T-helper 17 cell (primary cell): Measurements from ENCODE around the gene KCNRG. TPM values are rescaled to one million over a fixed set of nuclear protein-coding genes. Genes with fewer than 3 reads are reported as not detected.

Experiments used
- ATAC-seq: fragments of 150-1000 bp; cut with Tn5 transposase; 2 replicates; pipeline ENCODE4 v1.10.0; 2021; ENCODE audit warnings: mild to moderate bottlenecking, moderate library complexity
- DNase-seq, 3 donors: peaks; one replicate each; pipeline versions ENCODE4 v3.0.0 to v3.0.0-alpha.2; 2020 to 2021
- H3K9me3 ChIP-seq: one replicate; pipeline ENCODE4 v1.7.0; 2013; ENCODE audit warnings: low read length, mild to moderate bottlenecking; ENCODE audit not compliant: control insufficient read depth, poor library complexity, severe bottlenecking
- H3K27ac Mint-ChIP-seq: one replicate; pipeline ENCODE4 v1.8.0; 2022; ENCODE audit warnings: mild to moderate bottlenecking, moderate library complexity, mixed read lengths
- H3K27me3 Mint-ChIP-seq: one replicate; pipeline ENCODE4 v1.8.0; 2022; ENCODE audit warnings: mixed read lengths
- H3K36me3 Mint-ChIP-seq: one replicate; pipeline ENCODE4 v1.8.0; 2022; ENCODE audit warnings: low read depth, mixed read lengths
- H3K4me1 Mint-ChIP-seq: one replicate; pipeline ENCODE4 v1.8.0; 2022; ENCODE audit warnings: mild to moderate bottlenecking, mixed read lengths
- H3K4me3 Mint-ChIP-seq: one replicate; pipeline ENCODE4 v1.8.0; 2022; ENCODE audit warnings: mild to moderate bottlenecking, moderate library complexity, mixed read lengths
- total RNA-seq, 4 donors: library from RNA in 2 of 4; stranded (reverse) in 2 of 4; gene quantifications; one replicate each; pipeline ENCODE4 v1.2.3 and lab custom pipeline; 2022 to 2026

Gene KCNRG
- total RNA-seq, 2 donors from 2014 or later: 0.60 to 0.91 TPM

- Mint-ChIP-seq H3K27ac (peak overlapping the region; percentile 86), H3K36me3 (peaks cover 2% of the 10 kb centered on the region)
Measured at GRCh38 chr13:49996161-49996915, 18.9 kb upstream of the KCNRG start.

DNA sequence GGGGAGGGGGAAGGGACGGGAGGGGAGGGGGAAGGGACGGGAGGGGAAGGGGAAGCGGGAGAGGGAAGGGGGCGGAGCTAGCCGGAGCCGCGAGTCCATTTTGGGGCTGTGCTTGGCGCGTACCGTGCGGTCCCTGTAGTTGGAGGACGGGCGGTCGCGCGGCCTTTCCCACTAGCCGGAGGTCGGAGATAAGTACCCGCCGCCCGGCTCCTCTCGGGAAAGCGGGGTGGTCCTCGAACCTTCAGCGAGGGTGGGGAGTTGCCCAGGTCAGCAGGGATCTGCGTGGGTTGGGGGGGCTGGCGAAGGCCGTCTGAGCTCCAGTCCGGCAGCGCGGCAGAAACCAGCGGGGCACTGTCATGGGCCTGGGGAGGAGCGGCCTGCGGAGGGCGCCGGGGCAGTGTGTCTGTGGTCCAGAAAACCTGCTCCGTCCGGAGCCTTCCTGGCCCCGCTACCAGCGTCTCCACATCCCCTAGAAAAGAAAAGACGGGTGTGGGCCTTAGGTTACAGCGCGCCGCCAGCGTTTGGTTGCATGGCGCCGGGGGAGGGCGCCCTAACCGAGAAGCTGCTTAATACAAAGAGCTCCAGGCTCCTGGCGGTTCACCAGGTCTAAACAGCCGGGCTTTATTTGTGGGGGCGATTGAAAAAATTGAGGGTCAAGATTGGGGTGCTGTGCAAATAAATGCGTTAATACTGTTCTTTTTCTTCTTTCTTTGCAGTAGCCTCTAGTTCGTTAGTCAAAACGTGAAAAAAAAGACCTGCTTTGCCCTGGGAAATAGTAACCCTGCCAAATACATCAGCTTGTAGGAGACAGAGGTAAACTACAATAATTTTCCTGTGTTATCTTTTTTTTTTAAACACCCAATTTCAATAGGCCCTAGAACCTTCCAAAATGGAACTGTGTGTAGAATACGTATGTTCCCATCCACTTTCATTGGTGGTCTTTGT lies 18.0 kb upstream of the KCNRG start, which contains the start of gene TRIM13:
Gene TRIM13, plus strand, starts transcription at position 92 of the 945 bp plus-strand sequence. CDS start 14,899 bp downstream, outside the sequence.
- DNase-seq (peak; percentile 66 to 76 (median 67)), ATAC-seq (peak; percentile 86)
- Mint-ChIP-seq H3K27ac (peak within 1 kb of the TSS; percentile 86), H3K27me3 (no peaks in the 10 kb centered on the region), H3K4me3 (peak within 1 kb of the TSS; percentile 86), H3K4me1 (peaks cover 23% of the 10 kb centered on the region), H3K36me3 (peaks cover 2% of the 10 kb centered on the region)
- no peaks in the 10 kb centered on the region for H3K9me3 ChIP-seq

More at GRCh38 chr13:49996161-49996915, 18.9 kb upstream of the KCNRG start:
- peak; percentile 67 for ATAC-seq
- no peaks in the 10 kb centered on the region for H3K9me3 ChIP-seq
- Mint-ChIP-seq H3K4me3 (peak overlapping the region; percentile 86), H3K4me1 (peaks cover 26% of the 10 kb centered on the region), H3K27me3 (no peaks in the 10 kb centered on the region)
- peak; percentile 75 to 90 (median 84) for DNase-seq

- peak overlapping the region; percentile 86 for H3K4me3 Mint-ChIP-seq
- peaks cover 23% of the 10 kb centered on the region for H3K4me1 Mint-ChIP-seq
Measured at GRCh38 chr13:49997955-49998354, 17.3 kb upstream of the KCNRG start.

DNA sequence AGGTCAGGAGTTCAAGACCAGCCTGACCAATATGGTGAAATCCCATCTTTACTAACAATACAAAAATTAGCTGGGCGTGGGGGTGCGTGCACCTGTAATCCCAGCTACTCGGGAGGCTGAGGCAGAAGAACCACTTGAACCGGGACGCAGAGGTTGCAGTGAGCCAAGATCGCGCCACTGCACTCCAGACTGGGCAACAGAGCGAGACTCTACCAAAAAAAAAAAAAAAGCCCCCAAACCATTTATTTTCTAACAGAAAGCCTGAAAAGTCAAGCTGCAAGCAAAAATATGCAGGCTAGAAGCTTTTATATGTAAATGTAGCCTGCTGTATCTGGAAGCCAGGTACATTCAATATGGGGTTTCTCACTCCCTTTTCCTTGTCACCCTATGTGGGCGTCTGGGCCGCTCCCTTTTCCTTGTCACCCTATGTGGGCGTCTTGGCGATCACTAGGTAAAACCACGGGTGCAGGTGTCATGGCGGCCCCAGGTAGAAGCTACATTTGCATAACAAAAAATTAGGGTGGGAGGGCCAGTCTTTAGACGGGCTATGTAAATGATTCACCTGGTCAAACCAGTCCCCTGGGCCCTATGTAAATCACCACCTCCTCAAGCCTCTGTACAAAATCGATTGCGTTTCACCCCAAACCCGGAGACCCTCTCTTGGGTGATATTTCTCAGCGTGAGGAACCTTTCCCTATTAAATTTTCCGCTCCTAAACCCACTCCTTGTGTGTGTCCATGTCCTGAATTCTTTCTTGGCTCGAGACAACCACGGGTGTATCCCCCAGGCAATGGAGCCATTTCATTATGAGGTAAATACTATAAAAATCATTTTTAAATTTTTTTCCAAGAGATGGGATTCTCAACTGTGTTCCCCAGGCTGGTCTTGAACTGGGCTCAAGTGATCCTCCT lies 16.3 kb upstream of the KCNRG start:
- ATAC-seq (no peak), DNase-seq (no peak)
- peaks cover 2% of the 10 kb centered on the region for H3K36me3 Mint-ChIP-seq
- H3K4me3 Mint-ChIP-seq: peak overlapping the region; percentile 86
- H3K27me3 Mint-ChIP-seq: no peaks in the 10 kb centered on the region
- peaks cover 23% of the 10 kb centered on the region for H3K4me1 Mint-ChIP-seq
- H3K27ac Mint-ChIP-seq: peak overlapping the region; percentile 86
- no peaks in the 10 kb centered on the region for H3K9me3 ChIP-seq

More at GRCh38 chr13:49997955-49998354, 17.3 kb upstream of the KCNRG start:
- no peak for DNase-seq
- H3K27me3 Mint-ChIP-seq: no peaks in the 10 kb centered on the region
- peaks cover 2% of the 10 kb centered on the region for H3K36me3 Mint-ChIP-seq
- H3K9me3 ChIP-seq: no peaks in the 10 kb centered on the region
- peak overlapping the region; percentile 86 for H3K27ac Mint-ChIP-seq
- no peak for ATAC-seq

- Mint-ChIP-seq H3K27me3 (no peaks in the 10 kb centered on the region), H3K27ac (peak overlapping the region; percentile 88), H3K36me3 (peaks cover 2% of the 10 kb centered on the region), H3K4me1 (peaks cover 21% of the 10 kb centered on the region), H3K4me3 (no peak overlapping the region)
- no peak for DNase-seq
- H3K9me3 ChIP-seq: no peaks in the 10 kb centered on the region
- ATAC-seq: no peak
Measured at GRCh38 chr13:50001287-50001686, 14.0 kb upstream of the KCNRG start.

DNA sequence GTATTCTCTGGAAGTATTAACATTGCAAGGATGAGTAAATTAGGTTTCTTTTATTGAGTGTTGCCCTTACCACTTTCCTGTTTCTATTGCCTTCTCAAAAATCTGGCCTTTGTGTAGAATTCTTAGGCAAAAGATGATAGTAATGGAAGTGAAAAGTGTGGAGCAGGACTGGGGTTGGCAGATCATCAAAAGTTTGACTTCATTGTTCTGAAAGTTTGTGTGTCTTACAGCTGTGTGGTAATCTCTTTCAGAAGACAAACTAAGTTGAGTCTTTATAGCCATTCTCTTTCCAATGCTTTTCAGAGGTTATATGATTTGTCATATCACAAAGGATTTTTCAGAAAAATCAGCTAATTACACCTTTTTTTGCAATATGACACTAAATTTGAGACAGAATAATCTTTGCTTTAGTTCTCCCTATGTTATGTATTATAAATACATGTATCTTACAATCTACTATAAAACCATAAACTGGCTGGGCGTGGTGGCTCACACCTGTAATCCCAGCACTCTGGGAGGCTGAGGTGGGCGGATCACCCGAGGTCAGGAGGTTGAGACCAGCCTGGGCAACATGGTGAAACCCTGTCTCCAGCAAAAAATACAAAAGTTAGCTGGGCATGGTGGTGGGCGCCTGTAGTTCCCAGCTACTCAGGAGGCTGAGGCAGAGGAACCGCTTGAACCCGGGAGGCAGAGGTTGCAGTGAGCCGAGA lies 8.7 kb upstream of the KCNRG start:
- H3K4me3 Mint-ChIP-seq: no peak overlapping the region
- no peaks in the 10 kb centered on the region for H3K27me3 Mint-ChIP-seq
- H3K9me3 ChIP-seq: no peaks in the 10 kb centered on the region
- DNase-seq: no peak
- peaks cover 9% of the 10 kb centered on the region for H3K4me1 Mint-ChIP-seq
- no peaks in the 10 kb centered on the region for H3K36me3 Mint-ChIP-seq
- ATAC-seq: no peak
- peak overlapping the region; percentile 29 for H3K27ac Mint-ChIP-seq

GRCh38 chr13:50011461-50011860 lies 3.8 kb upstream of the KCNRG start:
- DNase-seq (no peak), ATAC-seq (no peak)
- Mint-ChIP-seq H3K27ac (no peak overlapping the region), H3K27me3 (no peaks in the 10 kb centered on the region), H3K4me1 (peaks cover 15% of the 10 kb centered on the region), H3K4me3 (no peak overlapping the region), H3K36me3 (peaks cover 3% of the 10 kb centered on the region)
- no peaks in the 10 kb centered on the region for H3K9me3 ChIP-seq

- Mint-ChIP-seq H3K4me3 (no peak overlapping the region), H3K27ac (peak overlapping the region; percentile 39), H3K36me3 (peaks cover 3% of the 10 kb centered on the region), H3K27me3 (no peaks in the 10 kb centered on the region), H3K4me1 (peaks cover 14% of the 10 kb centered on the region)
- DNase-seq (no peak), ATAC-seq (no peak)
- H3K9me3 ChIP-seq: no peaks in the 10 kb centered on the region
Measured at GRCh38 chr13:50012396-50013169, 2.7 kb upstream of the KCNRG start.

- peaks cover 14% of the 10 kb centered on the region for H3K4me1 Mint-ChIP-seq
- H3K27ac Mint-ChIP-seq: no peak overlapping the region
- no peak overlapping the region for H3K4me3 Mint-ChIP-seq
Measured at GRCh38 chr13:50014386-50014785, 858 bp upstream of the KCNRG start.

GRCh38 chr13:50015750-50016149 lies 506 bp downstream of the KCNRG start:
- H3K27me3 Mint-ChIP-seq: no peaks in the 10 kb centered on the region
- DNase-seq: no peak
- no peak for ATAC-seq
- no peaks in the 10 kb centered on the region for H3K9me3 ChIP-seq
- H3K27ac Mint-ChIP-seq: peak overlapping the region; percentile 11
- no peak overlapping the region for H3K4me3 Mint-ChIP-seq
- peaks cover 12% of the 10 kb centered on the region for H3K4me1 Mint-ChIP-seq
- H3K36me3 Mint-ChIP-seq: peaks cover 8% of the 10 kb centered on the region

More at GRCh38 chr13:50014386-50014785, 858 bp upstream of the KCNRG start:
- no peaks in the 10 kb centered on the region for H3K9me3 ChIP-seq
- no peaks in the 10 kb centered on the region for H3K27me3 Mint-ChIP-seq
- H3K36me3 Mint-ChIP-seq: peaks cover 5% of the 10 kb centered on the region
- no peak for ATAC-seq
- no peak for DNase-seq

DNA sequence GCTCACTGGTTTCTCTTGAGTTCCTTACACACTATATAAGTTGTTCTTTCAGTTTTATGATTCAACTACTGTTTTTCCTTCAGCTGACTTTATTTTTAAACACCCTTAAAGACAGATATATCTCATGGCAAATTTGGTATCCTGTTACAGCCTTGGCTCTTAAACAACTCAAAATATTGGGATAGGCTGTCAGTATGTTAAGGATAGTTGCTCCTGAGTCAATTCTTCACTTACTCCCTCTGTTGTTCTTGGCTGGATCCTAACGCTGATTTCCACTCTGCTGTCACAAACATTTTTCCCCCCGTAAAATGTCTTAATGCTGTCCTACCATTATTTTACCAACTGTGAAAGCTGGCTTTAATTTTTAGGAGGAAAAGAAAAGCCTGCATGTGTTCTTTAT lies 1.2 kb downstream of the KCNRG start:
- Mint-ChIP-seq H3K4me3 (no peak overlapping the region), H3K27ac (peak overlapping the region; percentile 11), H3K36me3 (peaks cover 8% of the 10 kb centered on the region), H3K27me3 (no peaks in the 10 kb centered on the region), H3K4me1 (peaks cover 12% of the 10 kb centered on the region)
- H3K9me3 ChIP-seq: no peaks in the 10 kb centered on the region
- DNase-seq: no peak
- no peak for ATAC-seq
